LNCAP (cell line): ENCODE measurements around the gene MSANTD3.

Experiments used
- TF ChIP-seq, protein P1 (sequence below): fragments of 450-650 bp; IDR thresholded peaks from 2 replicates; pipeline ENCODE4 v1.5.1; 2017; ENCODE audit warnings: mild to moderate bottlenecking

The MSANTD3 gene

DNA sequence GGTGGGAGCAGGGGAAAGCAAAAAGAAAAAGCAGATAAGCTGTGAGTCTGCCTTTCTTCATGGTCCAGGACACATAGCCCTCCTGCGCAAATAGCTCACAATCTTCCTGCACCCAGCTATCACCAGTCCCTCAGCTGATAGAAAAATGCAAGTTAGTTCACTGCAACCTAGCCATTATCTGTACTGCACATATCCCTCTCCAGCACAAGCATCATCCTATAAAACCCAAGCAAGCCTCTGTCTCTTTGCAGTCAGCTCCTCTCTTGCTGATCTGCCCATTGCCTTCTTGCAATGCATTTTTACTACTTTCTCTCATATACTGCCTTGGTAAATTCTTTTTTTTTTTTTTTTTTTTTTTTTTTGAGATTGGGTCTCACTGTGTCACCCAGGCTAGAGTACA, 20.0 kb upstream of the MSANTD3 start:
- TF ChIP-seq, protein P1, sequence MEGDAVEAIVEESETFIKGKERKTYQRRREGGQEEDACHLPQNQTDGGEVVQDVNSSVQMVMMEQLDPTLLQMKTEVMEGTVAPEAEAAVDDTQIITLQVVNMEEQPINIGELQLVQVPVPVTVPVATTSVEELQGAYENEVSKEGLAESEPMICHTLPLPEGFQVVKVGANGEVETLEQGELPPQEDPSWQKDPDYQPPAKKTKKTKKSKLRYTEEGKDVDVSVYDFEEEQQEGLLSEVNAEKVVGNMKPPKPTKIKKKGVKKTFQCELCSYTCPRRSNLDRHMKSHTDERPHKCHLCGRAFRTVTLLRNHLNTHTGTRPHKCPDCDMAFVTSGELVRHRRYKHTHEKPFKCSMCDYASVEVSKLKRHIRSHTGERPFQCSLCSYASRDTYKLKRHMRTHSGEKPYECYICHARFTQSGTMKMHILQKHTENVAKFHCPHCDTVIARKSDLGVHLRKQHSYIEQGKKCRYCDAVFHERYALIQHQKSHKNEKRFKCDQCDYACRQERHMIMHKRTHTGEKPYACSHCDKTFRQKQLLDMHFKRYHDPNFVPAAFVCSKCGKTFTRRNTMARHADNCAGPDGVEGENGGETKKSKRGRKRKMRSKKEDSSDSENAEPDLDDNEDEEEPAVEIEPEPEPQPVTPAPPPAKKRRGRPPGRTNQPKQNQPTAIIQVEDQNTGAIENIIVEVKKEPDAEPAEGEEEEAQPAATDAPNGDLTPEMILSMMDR, result no peak

DNA sequence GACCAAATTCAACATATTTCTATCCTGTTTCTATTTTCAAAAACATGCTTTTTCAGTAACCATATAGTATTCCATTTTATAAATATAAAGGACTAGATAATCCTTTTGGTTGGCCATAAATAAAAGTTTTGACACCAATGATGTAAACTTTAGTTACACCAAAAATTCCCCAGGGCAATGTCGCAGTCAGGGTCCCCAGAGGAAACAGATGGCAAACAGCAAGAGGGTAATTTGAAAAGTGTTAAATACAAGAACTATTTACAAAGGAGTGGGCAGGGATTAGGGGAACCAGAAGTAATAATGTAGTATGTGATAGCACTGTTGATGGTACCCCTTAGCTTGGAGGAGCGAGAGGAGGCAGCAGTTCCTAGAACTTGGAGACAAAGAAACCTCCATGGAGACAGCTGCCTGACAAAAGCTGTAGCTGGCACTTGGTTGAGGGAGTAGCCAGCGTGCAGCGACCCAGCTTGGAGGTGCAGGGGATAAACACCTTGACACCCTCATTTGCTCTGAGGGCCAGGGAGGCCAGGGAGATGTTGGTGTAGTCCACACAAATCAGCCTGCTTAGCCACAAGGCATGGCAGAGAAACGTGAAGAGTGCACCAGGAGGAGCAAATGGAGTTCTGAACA, 18.3 kb upstream of the MSANTD3 start:
- TF ChIP-seq, protein P1, result no peak

DNA sequence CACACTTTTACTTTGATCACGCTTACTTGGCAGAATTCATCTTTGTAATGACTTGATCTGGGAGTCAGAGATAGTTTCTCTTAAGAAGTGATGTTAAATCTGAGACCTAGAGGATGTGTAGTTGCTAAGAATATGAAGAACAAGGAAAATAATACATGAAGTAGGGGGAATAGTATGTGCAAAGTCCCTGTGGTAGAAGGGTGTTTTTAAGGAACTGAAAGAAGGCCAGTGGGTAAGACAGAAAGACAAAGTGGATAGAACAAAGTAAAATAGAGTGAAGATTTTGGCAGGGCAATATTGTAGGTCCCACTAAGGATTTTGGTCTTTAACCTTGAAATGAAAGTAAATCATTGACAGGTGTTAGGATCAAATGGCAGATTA, 17.8 kb upstream of the MSANTD3 start:
- TF ChIP-seq, protein P1, result no peak

DNA sequence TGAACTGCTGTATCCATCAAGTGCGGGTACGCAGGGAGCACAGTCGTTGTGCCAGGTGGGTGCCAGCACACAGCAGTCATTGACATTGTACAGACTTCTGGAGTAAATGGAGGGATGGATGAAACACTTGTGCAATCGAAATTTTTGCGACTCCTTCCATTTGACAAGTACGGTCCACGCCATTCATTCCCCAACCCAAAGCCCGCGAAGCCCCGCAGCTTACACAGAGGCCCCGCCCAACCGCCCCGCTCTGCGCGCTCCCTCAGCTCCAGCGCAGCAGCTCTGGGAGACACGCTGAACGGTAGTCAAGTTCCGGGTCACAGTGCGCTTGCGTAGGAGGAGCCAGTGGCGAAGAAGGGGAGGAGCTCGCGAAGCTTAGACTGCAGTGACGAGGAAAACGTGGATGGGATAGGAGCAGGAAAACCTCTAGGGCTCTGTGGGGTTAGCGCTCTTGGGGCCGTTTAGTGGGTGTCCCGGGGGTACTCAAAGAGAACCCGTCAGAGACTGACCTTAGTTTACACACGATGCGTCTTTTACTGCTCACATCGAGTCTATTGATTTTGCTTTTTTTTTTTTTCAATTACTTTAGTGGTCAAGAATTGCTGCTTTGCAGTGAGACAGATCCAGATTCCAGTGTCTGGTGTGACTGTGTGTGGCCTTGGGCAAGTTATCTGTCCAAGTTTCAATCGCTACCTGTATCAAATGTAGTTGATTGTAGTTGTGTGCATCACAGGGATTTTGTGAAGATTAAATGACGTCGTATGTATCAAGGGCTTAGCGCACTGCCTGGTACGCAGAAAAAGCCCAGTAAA, 15.3 kb upstream of the MSANTD3 start:
- TF ChIP-seq, protein P1, result no peak

DNA sequence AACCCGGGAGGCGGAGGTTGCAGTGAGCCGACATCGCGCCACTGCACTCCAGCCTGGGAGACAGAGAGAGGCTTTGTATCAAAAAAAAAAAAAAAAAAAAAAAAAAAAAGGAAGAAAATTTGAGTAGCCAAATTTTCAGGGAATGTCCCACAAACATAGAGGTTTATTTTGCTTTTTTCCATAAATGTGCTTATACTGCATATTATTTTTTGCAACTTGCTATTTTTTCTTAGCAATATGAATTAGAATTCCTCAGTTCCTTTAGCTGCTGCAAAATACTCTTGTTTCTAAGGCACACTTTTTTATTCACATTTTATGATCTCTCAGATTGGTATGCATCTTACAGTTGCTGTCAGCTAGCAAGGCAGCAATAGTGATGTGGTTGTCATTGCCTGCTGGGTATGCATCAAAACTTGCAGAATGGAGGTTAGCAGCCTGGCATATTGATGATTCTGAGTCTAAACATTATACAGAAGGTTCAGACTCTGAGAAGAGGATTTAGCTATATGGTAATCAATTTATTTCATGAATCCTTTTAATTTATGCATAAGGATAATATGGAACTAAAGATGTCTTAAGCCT, 13.0 kb upstream of the MSANTD3 start:
- TF ChIP-seq, protein P1, result no peak

DNA sequence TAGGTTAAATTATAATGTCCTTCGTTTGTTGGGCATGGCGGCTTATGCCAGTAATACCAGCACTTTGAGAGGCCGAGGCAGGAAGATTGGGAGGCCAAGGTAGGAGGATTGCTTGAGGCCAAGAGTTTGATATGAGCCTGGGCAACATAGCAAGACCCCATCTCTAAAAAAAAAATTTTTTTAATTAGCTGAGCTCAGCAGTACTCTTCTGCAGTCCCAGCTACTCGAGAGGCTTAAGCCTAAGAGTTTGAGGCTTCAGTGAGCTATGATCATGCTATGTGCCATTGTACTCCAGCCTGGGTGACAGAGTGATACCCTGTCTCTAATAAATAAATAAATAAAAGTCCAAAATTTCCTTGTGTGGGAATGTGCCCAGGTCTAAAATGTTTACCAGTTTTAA, 9.1 kb upstream of the MSANTD3 start:
- TF ChIP-seq, protein P1, result no peak

DNA sequence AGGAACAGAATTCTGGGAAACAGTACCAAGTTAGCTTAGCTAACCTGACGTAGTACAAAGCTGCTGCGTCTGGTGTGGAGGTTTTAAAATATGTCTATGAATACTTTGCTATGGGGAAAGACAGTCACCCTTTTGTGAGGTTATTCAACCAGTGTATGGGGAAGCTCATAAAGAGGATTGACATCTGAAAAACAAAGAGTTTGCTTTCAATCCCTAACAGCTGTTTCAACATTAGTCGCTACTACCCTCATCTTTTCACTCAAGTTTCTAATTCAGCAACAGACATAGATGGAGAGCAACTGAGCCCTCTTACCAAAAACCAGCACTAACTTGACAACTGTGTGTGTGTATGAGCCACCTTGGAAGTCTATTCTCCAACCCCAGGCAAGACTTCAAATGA, 7.8 kb upstream of the MSANTD3 start:
- TF ChIP-seq, protein P1, result no peak
